ENCODE measurements around the gene TSPEAR.

TSPEAR gene

DNA sequence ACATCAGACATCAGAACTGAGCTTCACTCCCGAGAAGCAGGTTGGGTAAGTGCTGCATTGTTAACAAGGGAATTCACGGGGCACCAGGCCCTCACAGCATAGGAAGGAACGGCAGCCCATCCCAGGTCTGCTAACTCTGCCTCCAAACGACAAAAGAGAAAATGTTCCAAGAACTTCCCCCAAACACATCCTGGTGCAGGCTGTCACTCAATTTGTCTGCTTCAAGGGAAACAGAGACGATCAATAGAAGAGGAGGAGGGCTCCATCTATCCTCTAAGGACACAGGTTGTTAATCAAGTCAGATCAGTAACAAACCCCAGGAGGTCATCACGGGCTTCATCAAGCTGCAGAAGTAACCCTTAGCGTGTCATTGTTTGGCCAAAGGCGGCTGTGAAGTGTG is 3.5 kb upstream of the TSPEAR start:
- TF ChIP-seq CTCF (IDR thresholded peaks at IDR 0.05; ENCODE audit: unreplicated experiment in 3 of 3), result no peak
- Mint-ChIP-seq H3K4me1 (peaks cover 18% of the 10 kb centered on the region), H3K4me3 (no peak overlapping the region), H3K9me3 (peaks cover 3% of the 10 kb centered on the region), H3K27ac (no peak overlapping the region), H3K27me3 (ENCODE audit: low read depth) (peaks cover 84% of the 10 kb centered on the region), H3K36me3 (ENCODE audit: low read depth) (no peaks in the 10 kb centered on the region)

- no peak for TF ChIP-seq CTCF (IDR thresholded peaks at IDR 0.05; ENCODE audit: unreplicated experiment in 3 of 3)
- Mint-ChIP-seq H3K9me3 (peaks cover 3% of the 10 kb centered on the region), H3K4me3 (no peak overlapping the region), H3K4me1 (peaks cover 26% of the 10 kb centered on the region), H3K27ac (no peak overlapping the region), H3K27me3 (ENCODE audit: low read depth) (peaks cover 91% of the 10 kb centered on the region), H3K36me3 (ENCODE audit: low read depth) (no peaks in the 10 kb centered on the region)
Observed at GRCh38 chr21:44713846-44714245, 2.5 kb upstream of the TSPEAR start.

- Mint-ChIP-seq H3K4me1 (peaks cover 18% of the 10 kb centered on the region), H3K9me3 (peaks cover 3% of the 10 kb centered on the region), H3K27ac (no peak overlapping the region), H3K36me3 (ENCODE audit: low read depth) (no peaks in the 10 kb centered on the region), H3K27me3 (ENCODE audit: low read depth) (peaks cover 91% of the 10 kb centered on the region), H3K4me3 (no peak overlapping the region)
- TF ChIP-seq CTCF (IDR thresholded peaks at IDR 0.05; ENCODE audit: unreplicated experiment in 3 of 3), result no peak
Observed at GRCh38 chr21:44713130-44713529, 1.8 kb upstream of the TSPEAR start.

DNA sequence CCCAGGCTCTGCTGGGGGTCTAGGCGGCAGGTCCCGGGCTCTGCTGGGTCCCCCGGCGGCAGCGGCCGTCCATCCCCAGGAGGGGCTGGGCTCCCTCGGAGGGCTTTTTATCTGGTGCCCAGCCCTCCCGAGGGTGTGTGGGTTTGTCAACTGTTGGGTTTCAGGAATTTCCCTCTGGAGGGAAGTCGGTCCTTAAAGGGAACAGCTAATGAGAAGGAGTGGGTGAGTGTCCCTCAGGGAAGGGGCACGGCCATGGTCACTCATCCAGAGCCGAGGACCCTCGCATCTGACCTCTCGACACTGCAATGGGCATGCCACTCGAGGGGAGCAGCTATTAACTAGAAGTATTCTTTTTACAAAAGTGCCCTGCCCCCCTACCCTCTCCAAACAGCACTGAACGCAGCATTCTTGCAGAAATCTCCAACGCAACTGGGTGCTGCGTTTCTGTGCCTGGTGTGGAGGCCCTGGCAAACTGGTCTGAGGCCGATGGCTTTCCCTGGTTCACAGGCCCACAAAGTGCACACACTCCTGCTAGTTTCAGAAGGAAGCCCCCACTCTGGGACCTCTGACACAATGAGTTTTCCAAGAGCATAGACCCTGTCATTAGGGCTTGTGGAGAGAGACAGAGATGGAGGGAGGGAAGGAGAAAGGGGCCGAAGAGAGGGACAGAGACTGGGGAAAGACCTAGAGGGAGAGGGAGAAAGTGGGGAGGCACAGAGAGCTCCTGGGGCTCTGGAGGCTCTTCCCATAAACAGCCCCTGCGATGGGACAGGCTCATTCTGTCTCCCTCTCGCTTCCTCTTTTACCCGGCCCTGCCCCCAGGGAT is 1.0 kb upstream of the TSPEAR start:
- H3K27me3 Mint-ChIP-seq (ENCODE audit: low read depth), result peaks cover 98% of the 10 kb centered on the region
- peaks cover 18% of the 10 kb centered on the region for H3K4me1 Mint-ChIP-seq
- no peak for TF ChIP-seq CTCF (IDR thresholded peaks at IDR 0.05; ENCODE audit: unreplicated experiment in 3 of 3)
- H3K9me3 Mint-ChIP-seq, result peaks cover 3% of the 10 kb centered on the region
- H3K27ac Mint-ChIP-seq, result no peak overlapping the region
- H3K4me3 Mint-ChIP-seq, result no peak overlapping the region
- no peaks in the 10 kb centered on the region for H3K36me3 Mint-ChIP-seq (ENCODE audit: low read depth)

- no peaks in the 10 kb centered on the region for H3K36me3 Mint-ChIP-seq (ENCODE audit: low read depth)
- peaks cover 19% of the 10 kb centered on the region for H3K4me1 Mint-ChIP-seq
- H3K4me3 Mint-ChIP-seq, result peak overlapping the region; percentile 7 to 46 (median 45)
- H3K27ac Mint-ChIP-seq, result no peak overlapping the region
- H3K27me3 Mint-ChIP-seq (ENCODE audit: low read depth), result peaks cover 100% of the 10 kb centered on the region
- TF ChIP-seq CTCF (IDR thresholded peaks at IDR 0.05; ENCODE audit: unreplicated experiment in 3 of 3), result no peak
- peaks cover 3% of the 10 kb centered on the region for H3K9me3 Mint-ChIP-seq
Observed at GRCh38 chr21:44710756-44711326, 531 bp downstream of the TSPEAR start.

DNA sequence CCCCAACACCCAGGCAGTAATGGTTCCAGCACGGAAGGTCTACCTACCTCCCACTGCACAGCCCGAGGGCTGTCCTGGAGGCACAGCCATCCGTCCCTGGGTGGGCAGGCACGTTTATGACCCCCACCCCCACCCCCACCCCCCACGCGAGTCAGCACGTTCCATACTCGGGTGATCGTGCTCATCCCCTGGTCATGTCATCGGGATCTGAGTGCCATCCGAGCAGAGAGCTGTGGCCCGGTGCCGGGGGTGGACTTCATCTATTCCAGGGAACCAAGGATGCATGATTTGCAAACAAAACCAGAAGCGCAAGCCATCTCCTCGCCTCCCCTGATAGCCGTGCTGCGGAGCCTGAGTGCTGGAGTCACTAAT is 1.1 kb downstream of the TSPEAR start:
- no peaks in the 10 kb centered on the region for H3K36me3 Mint-ChIP-seq (ENCODE audit: low read depth)
- no peak for TF ChIP-seq CTCF (IDR thresholded peaks at IDR 0.05; ENCODE audit: unreplicated experiment in 3 of 3)
- H3K27ac Mint-ChIP-seq, result no peak overlapping the region
- peaks cover 100% of the 10 kb centered on the region for H3K27me3 Mint-ChIP-seq (ENCODE audit: low read depth)
- peaks cover 5% of the 10 kb centered on the region for H3K9me3 Mint-ChIP-seq
- peak overlapping the region in 2 of 3 experiments; percentile 26 to 28 for H3K4me3 Mint-ChIP-seq
- H3K4me1 Mint-ChIP-seq, result peaks cover 19% of the 10 kb centered on the region

All from nephron (organoid).